Left lung (tissue), 10 donors: Measurements from ENCODE around the gene SCNN1G. TPM values are rescaled to one million over a fixed set of nuclear protein-coding genes. Genes with fewer than 3 reads are reported as not detected.

Experiments
- ATAC-seq: fragments of 200-7000 bp; cut with Tn5 transposase; one replicate; pipeline ENCODE4 v1.9.1; 2020; ENCODE audit warnings: moderate library complexity
- DNase-seq, 4 donors: peaks; one replicate each; pipeline ENCODE4 v3.0.0-alpha.2; 2013 to 2020
- H3K27ac ChIP-seq, 2 donors: fragments of 200-600 bp; sonication (generic) in 1 of 2; one replicate each; pipeline versions ENCODE4 v1.5.0 to v1.8.0; 2020 to 2021
- H3K27me3 ChIP-seq, 2 donors: fragments of 200-600 bp; sonication (generic) in 1 of 2; one replicate each; pipeline versions ENCODE4 v1.5.0 to v1.8.0; 2020 to 2021
- H3K36me3 ChIP-seq, 2 donors: fragments of 200-600 bp; sonication (generic) in 1 of 2; one replicate each; pipeline versions ENCODE4 v1.5.0 to v1.8.0; 2020 to 2021
- H3K4me1 ChIP-seq, 2 donors: fragments of 200-600 bp; one replicate each; pipeline ENCODE4 v1.8.0; 2021
- H3K4me3 ChIP-seq, 2 donors: fragments of 200-600 bp; sonication (generic) in 1 of 2; one replicate each; pipeline versions ENCODE4 v1.5.0 to v1.8.0; 2020 to 2021; ENCODE audit warnings: mild to moderate bottlenecking in 1 of 2
- H3K9me3 ChIP-seq, 2 donors: fragments of 200-600 bp; sonication (generic) in 1 of 2; one replicate each; pipeline versions ENCODE4 v1.5.0 to v1.8.0; 2020 to 2021
- CTCF ChIP-seq, 2 donors: fragments of 200-600 bp; sonication (generic) in 1 of 2; IDR thresholded peaks; one replicate each; pipeline versions ENCODE4 v1.5.0 to v1.8.0; 2021; ENCODE audit warnings: antibody characterized with exemption in 2 of 2
- intact Hi-C, 2 donors: fragments of 100-400 bp; cut with DNase I; formaldehyde crosslinking; loops; one replicate each; pipeline versions ENCODE4 v1.11.2 to v1.14.2; 2022
- polyA plus RNA-seq, 6 donors: library from polyadenylated mRNA; unstranded; fragments of 120-200 nt; gene quantifications; one replicate each; pipeline ENCODE4 v1.2.1, GENCODE V29; 2013; ENCODE audit not compliant: insufficient read length in 6 of 6
- total RNA-seq, 2 donors: library from RNA; stranded (reverse); fragmentation: NEBNext Ultra II Directional; extraction: Animal tissue kit (Norgen Biotek cat#: 25700); gene quantifications; one replicate each; pipeline ENCODE4 v1.2.1, GENCODE V29; 2021
- donor health status: DM: no; HTN: yes; CAD: no.
- donor health status: DM: no; HTN: no; CAD: no.

The SCNN1G gene
- total and polyA plus RNA-seq, 8 donors = 3.8 to 7.8 (median 4.6) TPM

DNA sequence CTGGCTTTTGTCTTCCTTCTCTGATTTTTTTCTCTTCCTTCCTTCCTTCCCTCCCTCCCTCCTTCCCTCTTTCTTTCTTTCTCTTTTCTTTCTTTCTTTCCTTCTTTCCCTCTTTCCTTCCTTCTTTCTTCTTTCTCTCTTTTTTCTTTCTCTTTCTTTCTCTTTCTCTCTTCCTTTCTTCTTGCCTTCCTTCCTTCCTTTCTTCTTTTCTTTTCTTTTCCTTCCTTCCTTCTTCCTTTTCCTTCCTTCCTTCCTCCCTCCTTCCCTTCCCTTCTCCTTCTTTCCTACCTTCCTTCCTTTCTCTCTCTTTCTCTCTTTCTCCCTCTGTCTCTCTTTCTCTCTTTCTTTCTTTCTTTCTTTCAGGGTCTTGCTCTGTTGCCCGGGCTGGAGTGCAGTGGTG, 54.4 kb downstream of the SCNN1G start:
- Histone ChIP-seq H3K27me3 (no peaks in the 10 kb centered on the region), H3K36me3 (no peaks in the 10 kb centered on the region), H3K4me3 (no peak overlapping the region), H3K9me3 (no peaks in the 10 kb centered on the region), H3K27ac (no peak overlapping the region), H3K4me1 (no peaks in the 10 kb centered on the region)
- no peak for ATAC-seq
- intact Hi-C loops = no loop called here
- TF ChIP-seq CTCF (IDR thresholded peaks at IDR 0.05) = no peak
- no peak for DNase-seq

DNA sequence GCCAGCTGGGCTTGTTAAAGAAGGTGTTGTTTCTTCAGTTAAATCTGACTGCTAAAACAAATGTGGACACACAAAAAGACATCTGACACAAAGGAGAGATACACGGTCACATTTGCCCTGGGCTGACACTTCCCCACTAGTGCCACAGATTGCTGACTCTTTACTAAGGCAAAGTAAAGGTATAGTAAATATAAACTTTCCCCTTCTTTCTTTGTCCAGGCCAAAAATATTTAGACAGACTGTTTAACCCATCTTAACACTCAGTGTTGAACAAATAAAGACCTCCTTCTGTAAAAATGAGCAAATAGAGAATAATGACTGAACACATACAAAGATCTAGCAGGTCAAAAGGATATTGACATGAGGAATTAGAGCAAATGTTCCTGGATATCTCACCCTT, 58.4 kb downstream of the SCNN1G start:
- Histone ChIP-seq H3K4me3 (no peak overlapping the region), H3K36me3 (no peaks in the 10 kb centered on the region), H3K27me3 (no peaks in the 10 kb centered on the region), H3K27ac (no peak overlapping the region), H3K9me3 (no peaks in the 10 kb centered on the region), H3K4me1 (no peaks in the 10 kb centered on the region)
- no peak for ATAC-seq
- intact Hi-C loops = no loop called here
- TF ChIP-seq CTCF (IDR thresholded peaks at IDR 0.05) = no peak
- DNase-seq = no peak

DNA sequence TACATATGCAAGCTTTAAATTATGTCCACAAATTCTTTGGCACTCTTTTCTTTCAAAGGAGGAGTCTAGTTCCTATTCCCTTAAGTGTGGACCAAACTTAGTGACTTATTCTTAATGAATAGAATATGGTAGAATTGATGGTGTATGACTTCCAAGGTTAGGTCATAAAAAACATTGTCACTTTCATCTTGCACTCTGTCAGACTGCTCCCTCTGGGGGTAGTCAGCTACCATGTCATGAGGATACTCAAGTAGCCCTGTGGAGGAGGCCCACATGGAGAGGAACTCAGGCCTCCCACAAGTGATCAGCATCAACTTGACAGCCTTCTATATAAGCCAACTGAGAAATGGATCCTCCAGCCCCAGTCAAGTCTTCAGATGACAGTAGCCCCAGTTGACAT, 61.6 kb downstream of the SCNN1G start:
- intact Hi-C loops = no loop called here
- Histone ChIP-seq H3K27ac (no peak overlapping the region), H3K27me3 (no peaks in the 10 kb centered on the region), H3K9me3 (no peaks in the 10 kb centered on the region), H3K36me3 (no peaks in the 10 kb centered on the region), H3K4me1 (no peaks in the 10 kb centered on the region), H3K4me3 (no peak overlapping the region)
- TF ChIP-seq CTCF (IDR thresholded peaks at IDR 0.05) = no peak
- DNase-seq (no peak), ATAC-seq (no peak)

- H3K9me3 ChIP-seq = no peaks in the 10 kb centered on the region
- no peak overlapping the region for H3K4me3 ChIP-seq
- no peak for DNase-seq
- no peak overlapping the region for H3K27ac ChIP-seq
- intact Hi-C loops = no loop called here
- H3K4me1 ChIP-seq = no peaks in the 10 kb centered on the region
- no peaks in the 10 kb centered on the region for H3K27me3 ChIP-seq
- ATAC-seq = no peak
- TF ChIP-seq CTCF (IDR thresholded peaks at IDR 0.05) = no peak
- no peaks in the 10 kb centered on the region for H3K36me3 ChIP-seq
Measured at GRCh38 chr16:23245268-23245667, 62.7 kb downstream of the SCNN1G start.

DNA sequence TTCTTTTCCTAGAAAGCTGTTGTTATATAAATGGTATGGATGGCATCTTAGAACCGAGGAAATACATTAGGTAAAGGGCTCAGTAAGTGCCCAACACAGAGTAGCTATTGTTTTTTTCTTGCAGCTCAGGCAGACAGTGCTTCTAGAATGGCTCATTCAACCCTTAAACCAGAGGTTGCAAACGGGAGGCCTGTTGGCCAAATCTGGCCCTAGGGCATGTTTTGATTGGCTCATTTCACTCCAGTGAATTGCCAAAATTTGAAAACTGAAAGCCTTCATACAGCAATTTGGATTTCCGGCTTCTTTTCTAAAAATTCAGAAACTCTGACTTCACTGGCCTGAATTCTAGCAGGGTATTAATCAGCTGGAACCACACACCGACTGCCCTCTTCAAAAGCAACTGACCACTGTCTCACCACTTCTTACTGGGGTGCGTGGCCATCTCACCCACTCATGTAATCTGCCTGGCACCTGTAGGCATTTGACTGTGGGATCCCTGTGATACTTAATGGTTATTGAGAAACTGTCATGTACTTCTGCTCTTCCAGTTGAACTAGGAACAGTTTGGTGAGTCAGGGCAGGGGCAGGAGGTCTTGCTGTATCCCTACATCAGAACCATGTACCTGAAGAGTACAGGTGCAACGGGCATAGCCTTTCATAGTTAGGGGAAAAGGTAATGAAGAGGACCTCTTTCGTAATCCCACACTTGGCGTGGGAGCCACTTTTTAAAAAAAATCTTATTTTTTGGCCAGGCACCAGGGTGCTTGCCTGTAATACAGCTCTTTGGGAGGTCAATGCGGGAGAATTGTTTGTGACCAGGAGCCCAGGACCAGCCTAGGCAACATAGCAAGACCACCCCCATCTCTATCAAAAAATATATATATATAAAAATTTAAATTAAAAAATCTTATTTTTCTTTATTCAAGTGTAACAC, 66.0 kb downstream of the SCNN1G start:
- peak; percentile 41 for ATAC-seq
- Histone ChIP-seq H3K36me3 (no peaks in the 10 kb centered on the region), H3K27me3 (no peaks in the 10 kb centered on the region), H3K4me3 (no peak overlapping the region), H3K9me3 (no peaks in the 10 kb centered on the region), H3K4me1 (no peaks in the 10 kb centered on the region), H3K27ac (no peak overlapping the region)
- TF ChIP-seq CTCF (IDR thresholded peaks at IDR 0.05) = no peak
- no peak for DNase-seq
- intact Hi-C loops = no loop called here
